ENCODE results near the gene NOTCH2.
"Not testable (repeated sequence)": the region's sequence is repeated elsewhere in the genome, so short reads cannot be mapped to it uniquely, and the experiment has no call there.

DNA sequence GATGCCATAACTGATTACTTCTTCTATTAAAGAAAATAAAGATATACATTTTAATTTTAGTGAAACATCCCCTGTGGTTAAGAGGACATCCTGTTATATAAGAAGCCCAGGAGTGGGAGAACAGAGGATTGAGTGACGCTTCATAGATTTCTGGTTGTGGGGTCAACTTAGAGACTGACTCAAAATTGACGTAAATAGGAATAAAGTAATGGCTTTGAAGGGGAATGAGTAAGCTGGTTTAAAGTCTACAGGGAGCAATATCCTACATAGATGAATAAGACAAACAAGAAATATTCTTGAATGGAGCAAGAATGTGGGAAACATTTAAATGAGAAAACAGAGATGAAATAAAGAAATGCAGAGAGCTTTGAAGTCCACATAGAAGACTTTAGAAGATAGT, 46.6 kb upstream of the NOTCH2 start:
- TF ChIP-seq, protein P1, sequence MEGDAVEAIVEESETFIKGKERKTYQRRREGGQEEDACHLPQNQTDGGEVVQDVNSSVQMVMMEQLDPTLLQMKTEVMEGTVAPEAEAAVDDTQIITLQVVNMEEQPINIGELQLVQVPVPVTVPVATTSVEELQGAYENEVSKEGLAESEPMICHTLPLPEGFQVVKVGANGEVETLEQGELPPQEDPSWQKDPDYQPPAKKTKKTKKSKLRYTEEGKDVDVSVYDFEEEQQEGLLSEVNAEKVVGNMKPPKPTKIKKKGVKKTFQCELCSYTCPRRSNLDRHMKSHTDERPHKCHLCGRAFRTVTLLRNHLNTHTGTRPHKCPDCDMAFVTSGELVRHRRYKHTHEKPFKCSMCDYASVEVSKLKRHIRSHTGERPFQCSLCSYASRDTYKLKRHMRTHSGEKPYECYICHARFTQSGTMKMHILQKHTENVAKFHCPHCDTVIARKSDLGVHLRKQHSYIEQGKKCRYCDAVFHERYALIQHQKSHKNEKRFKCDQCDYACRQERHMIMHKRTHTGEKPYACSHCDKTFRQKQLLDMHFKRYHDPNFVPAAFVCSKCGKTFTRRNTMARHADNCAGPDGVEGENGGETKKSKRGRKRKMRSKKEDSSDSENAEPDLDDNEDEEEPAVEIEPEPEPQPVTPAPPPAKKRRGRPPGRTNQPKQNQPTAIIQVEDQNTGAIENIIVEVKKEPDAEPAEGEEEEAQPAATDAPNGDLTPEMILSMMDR (tag by site-specific recombination; IDR thresholded peaks at IDR 0.05), result not testable (repeated sequence)
- not testable (repeated sequence) for TF ChIP-seq SP2 (tag by site-specific recombination; IDR thresholded peaks at IDR 0.05)
- TF ChIP-seq, protein P2, sequence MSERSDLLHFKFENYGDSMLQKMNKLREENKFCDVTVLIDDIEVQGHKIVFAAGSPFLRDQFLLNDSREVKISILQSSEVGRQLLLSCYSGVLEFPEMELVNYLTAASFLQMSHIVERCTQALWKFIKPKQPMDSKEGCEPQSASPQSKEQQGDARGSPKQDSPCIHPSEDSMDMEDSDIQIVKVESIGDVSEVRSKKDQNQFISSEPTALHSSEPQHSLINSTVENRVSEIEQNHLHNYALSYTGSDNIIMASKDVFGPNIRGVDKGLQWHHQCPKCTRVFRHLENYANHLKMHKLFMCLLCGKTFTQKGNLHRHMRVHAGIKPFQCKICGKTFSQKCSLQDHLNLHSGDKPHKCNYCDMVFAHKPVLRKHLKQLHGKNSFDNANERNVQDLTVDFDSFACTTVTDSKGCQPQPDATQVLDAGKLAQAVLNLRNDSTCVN (tag by site-specific recombination; optimal IDR thresholded peaks at IDR 0.05), result not testable (repeated sequence)
